ENCODE results near the gene OR52B2.

- TF ChIP-seq CTCF (IDR thresholded peaks at IDR 0.05) (no peak), POLR2A (IDR thresholded peaks at IDR 0.05) (no peak), EP300 (IDR thresholded peaks at IDR 0.05) (no peak)
Observed at GRCh38 chr11:6124245-6124644, 45.9 kb downstream of the OR52B2 start.
